ENCODE data around the gene RNF8. TPM values are rescaled to one million over a fixed set of nuclear protein-coding genes. Genes with fewer than 3 reads are reported as not detected.
"Not testable (repeated sequence)": the region's sequence is repeated elsewhere in the genome, so short reads cannot be mapped to it uniquely, and the experiment has no call there.

RNF8 gene
- total RNA-seq, 2 experiments from 2014 or later, result 4.9 to 5.9 TPM

- Mint-ChIP-seq H3K9me3 (no peaks in the 10 kb centered on the region), H3K36me3 (ENCODE audit: low read depth) (no peaks in the 10 kb centered on the region), H3K27me3 (no peaks in the 10 kb centered on the region), H3K27ac (no peak overlapping the region), H3K4me1 (ENCODE audit: low read depth) (no peaks in the 10 kb centered on the region), H3K4me3 (no peak overlapping the region)
- no peaks in the 10 kb centered on the region for H3K36me3 ChIP-seq (ENCODE audit: insufficient read depth, low read length)
- H3K9me3 ChIP-seq (ENCODE audit: control insufficient read depth in 1 of 2, insufficient read depth in 1 of 2, low read length in 2 of 2), result no peaks in the 10 kb centered on the region
- TF ChIP-seq, protein P1, sequence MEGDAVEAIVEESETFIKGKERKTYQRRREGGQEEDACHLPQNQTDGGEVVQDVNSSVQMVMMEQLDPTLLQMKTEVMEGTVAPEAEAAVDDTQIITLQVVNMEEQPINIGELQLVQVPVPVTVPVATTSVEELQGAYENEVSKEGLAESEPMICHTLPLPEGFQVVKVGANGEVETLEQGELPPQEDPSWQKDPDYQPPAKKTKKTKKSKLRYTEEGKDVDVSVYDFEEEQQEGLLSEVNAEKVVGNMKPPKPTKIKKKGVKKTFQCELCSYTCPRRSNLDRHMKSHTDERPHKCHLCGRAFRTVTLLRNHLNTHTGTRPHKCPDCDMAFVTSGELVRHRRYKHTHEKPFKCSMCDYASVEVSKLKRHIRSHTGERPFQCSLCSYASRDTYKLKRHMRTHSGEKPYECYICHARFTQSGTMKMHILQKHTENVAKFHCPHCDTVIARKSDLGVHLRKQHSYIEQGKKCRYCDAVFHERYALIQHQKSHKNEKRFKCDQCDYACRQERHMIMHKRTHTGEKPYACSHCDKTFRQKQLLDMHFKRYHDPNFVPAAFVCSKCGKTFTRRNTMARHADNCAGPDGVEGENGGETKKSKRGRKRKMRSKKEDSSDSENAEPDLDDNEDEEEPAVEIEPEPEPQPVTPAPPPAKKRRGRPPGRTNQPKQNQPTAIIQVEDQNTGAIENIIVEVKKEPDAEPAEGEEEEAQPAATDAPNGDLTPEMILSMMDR (IDR thresholded peaks at IDR 0.05), result no peak
- CTCF ChIA-PET, result no interaction called here
- no peaks in the 10 kb centered on the region for H3K27me3 ChIP-seq (ENCODE audit: control insufficient read depth in 1 of 2, insufficient read depth in 2 of 2, low read length in 2 of 2)
- H3K27ac ChIP-seq (ENCODE audit: low read depth in 1 of 2, low read length in 2 of 2), result no peak overlapping the region
- intact Hi-C loops (cut with DNase I, micrococcal nuclease), result loop anchor here in 1 of 2 experiments (5.0 kb wide), 1 partner anchor 263 kb away; no protein-coding TSS in a partner anchor
- no peak overlapping the region for H3K4me3 ChIP-seq (ENCODE audit: low read length)
- ATAC-seq (ENCODE audit: poor library complexity) (no peak), DNase-seq (no peak)
- POLR2A ChIA-PET, result no interaction called here
- H3K4me1 ChIP-seq (ENCODE audit: insufficient read depth, low read length), result no peaks in the 10 kb centered on the region
Observed at GRCh38 chr6:37399131-37399530, 45.3 kb downstream of the RNF8 start.

DNA sequence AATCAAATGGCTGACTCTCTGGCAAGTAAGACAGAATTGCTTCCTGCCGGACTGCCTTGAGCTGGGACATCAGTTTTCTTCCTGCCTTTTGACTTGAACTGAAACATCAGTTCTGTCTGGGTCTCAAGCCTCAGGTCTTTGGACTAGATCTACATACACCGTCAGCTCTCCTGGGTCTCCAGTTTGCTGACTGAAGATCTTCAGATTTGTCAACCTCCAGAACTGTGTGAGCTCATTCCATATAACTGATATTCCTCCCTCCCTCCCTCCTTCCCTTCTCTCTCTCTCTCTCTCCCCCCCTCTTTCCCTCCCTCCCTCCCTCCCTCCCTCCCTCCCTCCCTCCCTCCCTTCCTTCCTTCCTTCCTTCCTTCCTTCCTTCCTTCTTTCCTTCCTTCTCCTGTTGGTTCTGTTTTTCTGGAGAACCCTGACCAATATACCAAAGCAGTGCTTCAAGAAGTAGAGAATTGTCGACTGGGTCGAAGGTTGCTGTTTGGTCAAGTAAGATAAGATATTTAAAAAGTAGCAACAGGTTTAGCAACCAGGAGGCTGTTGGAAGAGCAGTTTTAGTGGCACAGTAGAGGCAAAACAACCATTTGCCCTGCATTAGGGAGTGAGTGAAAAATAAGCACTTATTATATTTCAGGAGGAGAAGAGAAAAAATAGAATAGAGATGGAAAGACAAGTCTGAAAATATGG, 46.2 kb downstream of the RNF8 start:
- ChIA-PET POLR2A (no interaction called here), CTCF (no interaction called here)
- Histone ChIP-seq H3K4me1 (ENCODE audit: insufficient read depth, low read length) (no peaks in the 10 kb centered on the region), H3K36me3 (ENCODE audit: insufficient read depth, low read length) (no peaks in the 10 kb centered on the region), H3K9me3 (ENCODE audit: control insufficient read depth in 1 of 2, insufficient read depth in 1 of 2, low read length in 2 of 2) (no peaks in the 10 kb centered on the region), H3K27me3 (ENCODE audit: control insufficient read depth in 1 of 2, insufficient read depth in 2 of 2, low read length in 2 of 2) (no peaks in the 10 kb centered on the region), H3K4me3 (ENCODE audit: low read length) (no peak overlapping the region), H3K27ac (ENCODE audit: low read depth in 1 of 2, low read length in 2 of 2) (no peak overlapping the region)
- H3K27ac Mint-ChIP-seq, result no peak overlapping the region
- H3K4me1 Mint-ChIP-seq (ENCODE audit: low read depth), result no peaks in the 10 kb centered on the region
- no peak for ATAC-seq (ENCODE audit: poor library complexity)
- H3K27me3 Mint-ChIP-seq, result no peaks in the 10 kb centered on the region
- intact Hi-C loops (cut with DNase I, micrococcal nuclease), result loop anchor here in 1 of 2 experiments (5.0 kb wide), 1 partner anchor 262 kb away; no protein-coding TSS in a partner anchor
- no peaks in the 10 kb centered on the region for H3K36me3 Mint-ChIP-seq (ENCODE audit: low read depth)
- no peak for DNase-seq
- H3K9me3 Mint-ChIP-seq, result no peaks in the 10 kb centered on the region
- TF ChIP-seq, protein P1 (IDR thresholded peaks at IDR 0.05), result no peak
- no peak overlapping the region for H3K4me3 Mint-ChIP-seq

- H3K27ac Mint-ChIP-seq; H3K4me1 Mint-ChIP-seq (ENCODE audit: low read depth); POLR2A ChIA-PET; CTCF ChIA-PET; intact Hi-C loops (cut with DNase I, micrococcal nuclease); H3K4me3 ChIP-seq (ENCODE audit: low read length); H3K9me3 Mint-ChIP-seq; H3K27me3 Mint-ChIP-seq; DNase-seq; H3K27ac ChIP-seq (ENCODE audit: low read depth in 1 of 2, low read length in 2 of 2); H3K4me1 ChIP-seq (ENCODE audit: insufficient read depth, low read length); ATAC-seq (ENCODE audit: poor library complexity); H3K4me3 Mint-ChIP-seq; H3K36me3 ChIP-seq (ENCODE audit: insufficient read depth, low read length); H3K9me3 ChIP-seq (ENCODE audit: control insufficient read depth in 1 of 2, insufficient read depth in 1 of 2, low read length in 2 of 2); H3K36me3 Mint-ChIP-seq (ENCODE audit: low read depth); H3K27me3 ChIP-seq (ENCODE audit: control insufficient read depth in 1 of 2, insufficient read depth in 2 of 2, low read length in 2 of 2): not testable (repeated sequence)
Observed at GRCh38 chr6:37401658-37402057, 47.9 kb downstream of the RNF8 start.
